ENCODE data around the gene BCL7C. TPM values are rescaled to one million over a fixed set of nuclear protein-coding genes. Genes with fewer than 3 reads are reported as not detected.

Gene BCL7C
- total and polyA plus RNA-seq, 2 of the 8 experiments (the other 6 are each of a cell fraction or from before 2014, with no cell fraction given): 8.6 to 17.2 TPM

GRCh38 chr16:30896261-30896888 lies 2.5 kb upstream of the BCL7C start, which contains the start of gene CTF1 (continued):
- TF ChIP-seq ATF2 (IDR thresholded peaks at IDR 0.05; ENCODE audit: low read length) (no peak), CBX5 (IDR thresholded peaks at IDR 0.05; ENCODE audit: low read depth, low read length) (no peak), RXRA (IDR thresholded peaks at IDR 0.05; ENCODE audit: insufficient read depth, low read depth, low read length) (no peak), HDAC6 (IDR thresholded peaks at IDR 0.05; ENCODE audit: low read depth, low read length) (no peak), RAD21 (IDR thresholded peaks at IDR 0.05 in 1 of 2, conservative IDR thresholded peaks at IDR 0.05 in 1 of 2; ENCODE audit: low read depth in 2 of 2, low read length in 2 of 2) (no peak), SP4 (IDR thresholded peaks at IDR 0.05; ENCODE audit: low read length) (0 out of 2 replicates have a peak, but pooled peaks have one; percentile 37), TAF7 (optimal IDR thresholded peaks at IDR 0.05; ENCODE audit: borderline replicate concordance, low read depth, low read length) (no peak), ASH2L (IDR thresholded peaks at IDR 0.05; ENCODE audit: low read length) (peak; percentile 65), POLR2A (IDR thresholded peaks at IDR 0.05; ENCODE audit: control extremely low read depth in 1 of 2, low read depth in 2 of 2, low read length in 2 of 2) (no peak), SIN3A (conservative IDR thresholded peaks at IDR 0.05 in 1 of 2, IDR thresholded peaks at IDR 0.05 in 1 of 2; ENCODE audit: low read depth in 1 of 2, low read length in 2 of 2) (0 out of 4 replicates have a peak, but pooled peaks of 1 of the 2 experiments have one; percentile 39), EZH2 (IDR thresholded peaks at IDR 0.05; ENCODE audit: low read depth, low read length, severe bottlenecking) (no peak), TBP (IDR thresholded peaks at IDR 0.05; ENCODE audit: low read depth, low read length) (0 out of 2 replicates have a peak, but pooled peaks have one; percentile 33), CTBP2 (IDR thresholded peaks at IDR 0.05; ENCODE audit: borderline replicate concordance, insufficient read depth, insufficient read length, low read length) (no peak)
